ENCODE data around the gene ST3GAL3. TPM values are rescaled to one million over a fixed set of nuclear protein-coding genes. Genes with fewer than 3 reads are reported as not detected.

Gene ST3GAL3
- total RNA-seq, 2 donors from 2014 or later = 13.8 to 35.0 TPM

- Histone ChIP-seq H3K4me1 (replicated peaks) (no peaks in the 10 kb centered on the region), H3K9me3 (no peaks in the 10 kb centered on the region), H3K36me3 (no peaks in the 10 kb centered on the region), H3K27me3 (replicated peaks; ENCODE audit: insufficient read depth) (no peaks in the 10 kb centered on the region), H3K4me3 (no peak overlapping the region), H3K27ac (no peak overlapping the region)
- intact Hi-C loops (cut with DNase I) = no loop called here
- TF ChIP-seq POLR2AphosphoS5 (IDR thresholded peaks at IDR 0.05) = no peak
- no peak for TF ChIP-seq POLR2A (IDR thresholded peaks at IDR 0.05)
- TF ChIP-seq CTCF (IDR thresholded peaks at IDR 0.05) = no peak
- no peak for DNase-seq (ENCODE audit: low spot score)
- 75% methylated on average over 4 of the region's 4 CpGs for WGBS
Observed at GRCh38 chr1:43783096-43783670, 75.8 kb downstream of the ST3GAL3 start.

GRCh38 chr1:43783671-43784205 is 76.4 kb downstream of the ST3GAL3 start:
- 31% methylated on average over 3 of the region's 3 CpGs for WGBS
- H3K27ac ChIP-seq = no peak overlapping the region
- peak; percentile 21 for DNase-seq (ENCODE audit: low spot score)
- no peaks in the 10 kb centered on the region for H3K4me1 ChIP-seq (replicated peaks)
- H3K36me3 ChIP-seq = no peaks in the 10 kb centered on the region
- intact Hi-C loops (cut with DNase I) = no loop called here
- no peaks in the 10 kb centered on the region for H3K9me3 ChIP-seq
- H3K27me3 ChIP-seq (replicated peaks; ENCODE audit: insufficient read depth) = no peaks in the 10 kb centered on the region
- no peak overlapping the region for H3K4me3 ChIP-seq
- no peak for TF ChIP-seq POLR2A (IDR thresholded peaks at IDR 0.05)

- Histone ChIP-seq H3K27me3 (replicated peaks; ENCODE audit: insufficient read depth) (no peaks in the 10 kb centered on the region), H3K4me3 (no peak overlapping the region), H3K27ac (no peak overlapping the region), H3K4me1 (replicated peaks) (no peaks in the 10 kb centered on the region), H3K9me3 (no peaks in the 10 kb centered on the region), H3K36me3 (no peaks in the 10 kb centered on the region)
- TF ChIP-seq CTCF (IDR thresholded peaks at IDR 0.05) = no peak
- no peak for TF ChIP-seq POLR2AphosphoS5 (IDR thresholded peaks at IDR 0.05)
- TF ChIP-seq POLR2A (IDR thresholded peaks at IDR 0.05) = no peak
- 83% methylated on average over 13 of the region's 13 CpGs for WGBS
- intact Hi-C loops (cut with DNase I) = no loop called here
- no peak for DNase-seq (ENCODE audit: low spot score)
Observed at GRCh38 chr1:43786201-43786958, 79.0 kb downstream of the ST3GAL3 start.

GRCh38 chr1:43786960-43787359 is 79.6 kb downstream of the ST3GAL3 start:
- TF ChIP-seq POLR2AphosphoS5 (IDR thresholded peaks at IDR 0.05) = peak; percentile 47
- TF ChIP-seq POLR2A (IDR thresholded peaks at IDR 0.05) = no peak
- Histone ChIP-seq H3K27me3 (replicated peaks; ENCODE audit: insufficient read depth) (no peaks in the 10 kb centered on the region), H3K27ac (no peak overlapping the region), H3K36me3 (no peaks in the 10 kb centered on the region), H3K9me3 (no peaks in the 10 kb centered on the region), H3K4me1 (replicated peaks) (no peaks in the 10 kb centered on the region), H3K4me3 (no peak overlapping the region)
- DNase-seq (ENCODE audit: low spot score) = no peak
- WGBS = 47% methylated on average over 1 of the region's 1 CpG
- intact Hi-C loops (cut with DNase I) = no loop called here

GRCh38 chr1:43789604-43790550 is 82.5 kb downstream of the ST3GAL3 start:
- H3K27ac ChIP-seq = no peak overlapping the region
- H3K4me1 ChIP-seq (replicated peaks) = no peaks in the 10 kb centered on the region
- no peaks in the 10 kb centered on the region for H3K27me3 ChIP-seq (replicated peaks; ENCODE audit: insufficient read depth)
- TF ChIP-seq POLR2AphosphoS5 (IDR thresholded peaks at IDR 0.05) (no peak), CTCF (IDR thresholded peaks at IDR 0.05) (no peak), POLR2A (IDR thresholded peaks at IDR 0.05) (no peak)
- intact Hi-C loops (cut with DNase I) = no loop called here
- H3K36me3 ChIP-seq = no peaks in the 10 kb centered on the region
- no peaks in the 10 kb centered on the region for H3K9me3 ChIP-seq
- H3K4me3 ChIP-seq = no peak overlapping the region
- WGBS = 97% methylated on average over 3 of the region's 3 CpGs
- no peak for DNase-seq (ENCODE audit: low spot score)

Measured in prostate gland (tissue), 2 donors.